NCI-H524 (cell line): Measurements from ENCODE around the gene UBE2J2.

Experiments
- DNase-seq, 2 experiments: peaks; one replicate each; lab custom pipeline; 2025; lab: John Stamatoyannopoulos, UW

Gene UBE2J2

GRCh38 chr1:1309251-1310108 is 35.8 kb upstream of the UBE2J2 start:
- DNase-seq = peak in 1 of 2 experiments; percentile 26

GRCh38 chr1:1308756-1309250 is 35.1 kb upstream of the UBE2J2 start:
- DNase-seq = no peak

DNA sequence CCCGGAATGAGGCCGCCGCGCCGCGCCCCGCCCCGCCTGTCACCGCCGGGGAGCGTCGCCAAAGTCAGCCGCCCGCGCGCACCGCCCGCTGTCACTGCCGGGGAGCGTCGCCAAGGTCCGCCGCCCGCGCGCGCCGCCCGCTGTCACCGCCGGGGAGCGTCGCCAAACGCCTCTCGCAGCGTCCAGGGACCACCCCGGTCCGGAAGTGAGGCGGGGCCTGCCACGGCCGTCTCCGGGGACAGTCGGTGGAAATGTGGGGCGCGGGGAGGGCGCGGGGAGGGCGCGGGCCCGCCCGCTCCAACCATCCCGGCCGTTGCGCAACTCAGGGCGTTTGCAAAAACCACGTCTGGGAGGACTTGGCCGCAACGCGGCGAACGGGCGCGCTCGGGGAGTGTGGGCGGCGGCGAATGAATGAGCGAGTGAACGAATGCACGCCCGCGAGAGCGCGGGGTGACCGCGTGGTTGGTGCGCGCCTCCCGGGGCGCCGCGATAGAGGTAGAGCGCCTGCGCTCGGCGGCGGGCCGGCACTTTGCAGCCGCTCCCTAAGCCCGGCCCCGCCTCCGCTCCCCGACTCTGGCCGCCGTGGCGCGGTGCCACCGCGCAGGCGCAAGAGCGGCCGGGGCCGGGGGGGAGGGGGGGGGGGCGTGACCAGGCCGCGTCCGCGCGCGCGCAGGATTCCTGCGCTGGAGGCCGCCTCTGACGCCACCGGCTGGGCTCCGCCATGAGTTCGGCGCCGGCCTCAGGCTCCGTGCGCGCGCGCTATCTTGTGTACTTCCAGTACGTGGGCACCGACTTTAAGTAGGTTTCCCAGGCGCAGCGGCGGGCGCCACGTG is 34.5 kb upstream of the UBE2J2 start, which contains the start of the genes ACAP3 and PUSL1:
Gene ACAP3 (minus strand): TSS at position 8 of the 833 bp plus-strand sequence. CDS start 115 bp downstream, outside the sequence.
Gene PUSL1 (plus strand): TSS at position 675 of the 833 bp plus-strand sequence. CDS start 47 bp downstream, at position 722.
- peak; percentile 77 to 86 for DNase-seq

- no peak for DNase-seq
Observed at GRCh38 chr1:1307261-1307922, 33.7 kb upstream of the UBE2J2 start.

- no peak for DNase-seq
Observed at GRCh38 chr1:1306661-1307260, 33.1 kb upstream of the UBE2J2 start.

- DNase-seq = peak in 1 of 2 experiments; percentile 58
Observed at GRCh38 chr1:1306070-1306660, 32.5 kb upstream of the UBE2J2 start.

- DNase-seq = peak; percentile 49 to 54
Observed at GRCh38 chr1:1305300-1306069, 31.8 kb upstream of the UBE2J2 start.

DNA sequence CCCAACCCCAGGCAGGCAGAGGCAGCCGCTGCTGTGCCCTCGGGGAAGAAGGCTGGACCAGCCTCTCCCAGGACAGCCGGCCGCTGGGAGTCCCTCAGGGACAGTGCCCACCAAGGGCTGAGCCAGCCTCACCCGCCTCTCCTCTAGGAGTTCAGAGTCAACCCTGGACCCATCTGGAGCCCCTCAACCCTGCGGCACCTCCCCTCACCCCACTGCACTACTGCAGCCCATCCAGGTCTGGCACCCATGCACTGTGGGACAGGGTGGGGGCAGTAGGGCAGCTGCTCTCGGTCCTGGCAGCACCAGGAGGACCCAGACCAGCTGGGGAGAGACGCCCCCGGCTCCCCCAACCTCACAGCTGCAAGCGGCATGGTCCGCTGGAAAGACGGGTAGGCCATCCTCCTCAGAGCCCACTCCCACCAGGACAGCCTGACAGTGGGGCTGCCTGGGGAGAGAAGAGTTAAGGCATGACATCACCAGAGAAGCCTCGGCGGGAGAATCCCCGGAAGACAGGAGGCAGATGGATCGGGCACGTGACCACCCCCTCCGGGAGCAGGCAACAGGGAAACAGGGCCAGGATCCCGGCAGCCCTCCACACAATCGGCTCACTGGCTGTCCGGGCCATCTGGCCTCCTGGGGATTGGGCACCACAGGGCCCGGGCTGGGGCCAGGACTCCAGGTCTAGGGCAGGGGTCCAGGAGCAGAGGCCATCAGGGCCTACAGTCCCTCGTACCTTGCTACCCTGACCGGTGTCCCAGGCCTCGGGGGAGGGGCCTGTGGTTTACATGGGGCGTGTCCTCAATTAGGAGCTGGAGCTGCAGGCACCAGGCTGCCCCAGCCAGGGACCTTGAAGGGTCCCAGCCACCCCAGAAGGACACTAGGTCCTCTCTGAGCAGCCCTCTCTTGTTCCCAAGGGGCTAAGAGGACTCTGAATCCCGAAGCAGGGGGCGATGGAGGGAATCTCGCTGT is 31.0 kb upstream of the UBE2J2 start:
- DNase-seq = peak; percentile 89 to 93

DNA sequence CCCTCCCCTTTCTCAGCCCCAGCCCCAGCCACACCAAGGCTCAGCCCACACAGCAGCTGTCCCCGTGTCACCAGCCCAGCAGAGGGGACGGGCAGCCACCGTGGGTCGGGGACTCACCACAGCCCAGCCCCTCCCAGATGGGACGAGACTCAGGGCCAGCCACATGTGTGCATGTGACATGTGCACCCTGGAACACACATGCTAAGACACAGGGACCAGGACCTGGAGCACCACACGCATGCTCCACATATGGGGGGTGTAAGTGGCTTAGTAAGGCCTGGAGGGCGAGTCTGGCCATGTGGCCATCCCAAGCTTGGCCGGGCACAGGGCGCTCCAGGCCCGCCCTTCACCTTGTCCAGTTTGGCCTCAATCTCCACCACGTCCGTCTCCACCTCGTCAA is 30.1 kb upstream of the UBE2J2 start:
- DNase-seq = no peak

DNA sequence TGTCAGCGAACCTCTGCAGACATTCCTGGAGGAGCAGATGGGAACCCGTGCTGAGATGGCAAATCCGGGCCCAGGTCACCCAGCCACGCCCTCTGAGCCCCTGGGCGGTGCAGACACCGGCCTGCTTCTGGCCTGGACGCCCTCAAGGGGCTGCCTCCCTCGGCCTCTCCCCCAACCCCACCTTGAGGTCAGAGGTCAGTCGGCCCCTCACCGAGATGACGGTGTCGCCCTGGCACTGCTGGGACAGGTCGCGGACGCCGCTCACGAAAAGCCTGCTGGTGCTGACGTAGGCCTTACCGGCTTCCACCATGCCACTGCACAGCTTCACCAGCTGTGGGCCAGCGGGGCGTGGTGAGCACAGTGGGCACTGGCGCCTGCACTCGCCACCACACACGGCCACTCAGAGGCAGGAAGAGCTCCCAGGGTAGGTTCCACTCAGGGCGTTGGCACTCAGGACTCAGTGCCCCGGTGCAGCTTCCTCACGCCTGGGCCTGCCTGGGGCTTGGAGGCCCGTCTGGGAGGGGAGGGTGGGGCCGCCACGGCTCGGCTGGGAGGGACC is 29.4 kb upstream of the UBE2J2 start:
- no peak for DNase-seq

DNA sequence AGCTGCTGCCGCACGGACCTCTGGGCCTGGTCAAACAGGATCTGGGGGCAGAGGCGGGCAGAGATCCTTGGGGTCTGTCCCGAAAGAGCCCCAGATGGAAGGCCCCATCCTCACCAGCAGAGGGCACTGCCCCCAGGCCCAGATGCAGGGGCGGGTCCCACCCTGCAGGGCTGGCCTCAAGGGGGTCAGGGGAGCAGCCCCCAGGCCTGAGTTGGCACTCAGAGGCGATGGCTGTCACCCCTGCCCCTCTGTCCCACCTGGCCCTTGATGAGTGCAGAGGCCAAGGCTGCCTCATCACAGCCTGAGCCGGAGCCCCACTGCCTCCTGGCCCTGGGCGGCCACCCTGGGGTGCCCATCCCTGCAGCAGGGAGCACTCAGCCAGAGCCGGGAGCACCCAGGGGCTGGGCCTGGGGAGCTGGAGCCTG is 28.4 kb upstream of the UBE2J2 start:
- DNase-seq = no peak

DNA sequence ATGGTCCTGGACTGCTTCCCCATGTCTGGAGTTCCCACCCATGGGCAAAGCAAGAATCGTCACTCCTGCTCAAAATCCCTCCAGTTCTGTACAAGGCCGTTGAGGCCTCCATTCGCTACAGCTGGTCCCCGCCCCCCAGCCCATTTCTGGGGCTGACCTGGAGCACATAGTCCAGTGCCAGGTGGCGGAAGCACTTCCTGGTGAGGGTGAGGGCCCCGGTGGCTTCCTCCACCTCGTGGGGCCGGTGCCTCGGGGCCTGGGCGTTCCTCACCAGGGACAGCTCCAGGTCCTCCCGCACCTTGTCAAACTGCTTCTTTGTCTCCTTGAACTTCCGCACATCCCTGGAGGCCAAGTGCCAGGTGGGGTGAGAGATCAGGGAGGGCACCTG is 26.7 kb upstream of the UBE2J2 start:
- no peak for DNase-seq

DNA sequence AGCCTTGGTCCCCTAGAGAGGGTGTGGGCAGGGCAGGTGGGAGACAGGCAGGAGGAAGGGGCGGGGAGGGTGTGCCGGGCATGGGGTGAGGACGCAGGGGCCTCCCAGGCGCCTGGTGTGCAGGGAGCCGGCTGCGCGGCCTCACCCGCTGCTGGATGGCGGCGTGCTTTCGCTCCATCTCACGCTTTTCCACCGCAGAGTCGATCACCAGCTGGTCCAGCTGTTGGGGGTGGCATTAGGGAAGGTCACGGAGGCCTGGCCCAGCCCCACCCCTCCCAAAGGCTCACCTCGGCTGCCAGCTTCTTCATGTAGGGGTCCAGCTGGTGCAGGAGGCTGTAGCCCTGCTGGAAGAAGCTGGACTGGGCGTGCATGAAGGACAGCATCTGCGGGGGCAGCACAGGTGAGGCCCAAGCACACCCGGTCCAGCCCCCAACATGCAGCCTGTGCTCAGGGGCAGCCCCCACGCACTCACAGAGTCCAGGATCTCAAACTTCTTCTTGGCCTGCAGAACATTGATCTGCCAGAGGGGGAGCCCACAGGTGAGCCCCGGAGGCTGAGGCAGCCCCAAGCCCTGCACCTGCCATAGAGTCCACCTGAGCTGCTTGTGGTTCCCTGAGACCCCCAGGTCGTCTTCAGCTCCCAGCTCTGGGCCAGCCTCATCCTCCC is 26.2 kb upstream of the UBE2J2 start:
- DNase-seq = peak in 1 of 2 experiments; percentile 55

GRCh38 chr1:1298861-1299685 is 25.4 kb upstream of the UBE2J2 start:
- DNase-seq = peak; percentile 96 to 97

DNA sequence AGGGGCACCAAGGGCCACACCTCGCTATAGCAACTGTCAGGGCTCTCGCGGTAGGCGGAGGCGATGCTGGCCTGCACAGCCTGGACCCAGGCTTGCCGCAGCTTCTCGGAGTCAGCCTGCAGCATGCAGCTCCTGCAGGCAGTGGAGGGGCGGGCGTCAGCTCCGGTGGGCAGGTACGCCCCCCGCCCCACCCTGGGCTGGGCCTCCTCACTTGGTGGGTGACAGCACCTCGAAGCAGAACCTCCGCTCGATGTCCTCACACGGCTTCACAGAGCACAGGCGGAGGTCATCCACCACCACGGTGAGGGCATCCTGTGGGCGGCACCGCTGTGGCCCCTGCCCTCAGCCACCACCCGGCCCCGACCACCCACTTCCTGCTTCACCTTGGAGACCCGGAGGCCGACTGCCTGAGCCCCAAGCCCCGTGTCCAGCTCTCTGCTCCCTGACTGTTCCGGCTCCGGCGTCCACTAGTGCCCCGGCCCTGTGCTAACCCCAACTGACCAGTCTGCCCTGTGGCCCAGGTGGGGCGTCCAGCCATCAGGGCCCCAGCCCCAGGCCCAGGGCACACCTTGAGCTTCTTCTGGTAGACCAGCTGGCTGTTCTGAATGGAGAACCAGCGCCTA is 24.3 kb upstream of the UBE2J2 start:
- DNase-seq = no peak

GRCh38 chr1:1296070-1297061 is 22.7 kb upstream of the UBE2J2 start:
- no peak for DNase-seq
